SIG-M5 treated with dmso at 0.1 percent for 504 hours (cell line): ENCODE results near the gene CCDC71.

Source experiments
- DNase-seq: peaks from one replicate; lab custom pipeline; 2025; ENCODE audit not compliant: unreplicated experiment; lab: John Stamatoyannopoulos, UW

The CCDC71 gene

DNA sequence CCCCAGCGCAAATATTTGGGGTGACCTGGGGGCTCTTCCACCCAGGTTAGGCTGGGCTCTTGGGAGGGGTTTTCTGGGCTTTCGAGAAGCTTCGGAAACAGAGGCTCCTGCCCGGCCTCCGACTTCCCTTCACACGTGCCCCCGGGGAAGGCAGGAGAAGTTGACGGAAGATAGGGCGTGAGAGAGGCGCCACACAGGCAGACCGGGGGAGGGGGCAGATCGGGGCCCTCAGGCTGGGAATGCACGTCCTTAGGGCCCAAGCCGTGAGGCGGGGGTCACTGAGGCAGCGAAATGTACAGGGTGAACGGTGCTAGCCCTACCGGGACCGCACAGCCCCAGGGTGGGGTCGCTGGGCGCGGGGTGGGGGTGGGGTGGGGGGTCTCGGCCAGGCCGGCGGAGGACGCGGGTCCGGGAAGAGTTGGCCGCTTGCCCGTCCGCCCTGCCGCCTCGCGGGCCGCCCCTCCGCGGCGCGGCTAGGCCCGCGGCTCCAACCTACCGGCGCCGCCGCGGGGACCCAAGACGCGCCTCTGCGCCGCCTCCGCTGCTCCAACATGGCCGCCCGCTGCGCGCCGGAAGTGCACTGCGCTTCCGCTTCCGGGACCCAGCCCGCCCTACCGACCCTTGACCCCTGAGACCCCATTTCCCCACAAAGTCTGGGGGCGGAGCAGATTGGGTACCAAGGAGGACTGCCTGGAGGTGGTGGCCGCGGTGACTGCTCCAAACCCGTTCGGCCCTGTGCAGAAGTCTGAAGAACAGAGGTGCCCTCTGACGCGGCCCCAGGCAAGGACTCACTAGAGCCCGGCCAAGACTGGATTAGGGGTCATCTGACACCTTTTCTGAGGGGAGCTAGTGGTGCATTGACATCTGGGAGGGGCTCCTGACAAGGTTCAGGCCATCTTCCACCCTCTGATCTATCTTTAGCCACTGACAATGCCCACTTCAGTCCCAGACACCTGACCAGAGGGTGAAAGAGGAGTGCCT is at the start of gene CCDC71:
CCDC71 (minus strand) TSS at position 561 of the 981 bp plus-strand sequence. CDS start 2,123 bp downstream, outside the sequence.
- DNase-seq = peak; percentile 76

DNA sequence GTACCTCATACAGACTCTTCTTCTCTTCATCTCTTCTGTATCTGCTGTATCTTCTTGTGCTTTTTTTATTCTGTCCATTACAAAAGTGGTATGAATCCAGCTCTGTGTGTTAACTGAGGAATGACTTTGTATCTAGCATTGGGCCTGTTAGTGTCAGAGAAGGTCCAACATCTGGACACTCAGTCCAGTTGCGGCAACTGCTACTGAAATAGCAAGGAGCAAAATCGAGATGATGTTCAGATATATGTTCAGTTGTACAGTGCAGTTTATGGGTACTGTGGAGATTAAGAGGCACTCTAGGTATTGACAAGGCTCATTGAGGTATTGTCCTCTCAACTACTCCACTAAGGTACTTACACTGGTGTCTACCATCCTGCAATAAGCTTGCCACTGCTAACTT is 47.9 kb upstream of the CCDC71 start:
- DNase-seq = no peak

DNA sequence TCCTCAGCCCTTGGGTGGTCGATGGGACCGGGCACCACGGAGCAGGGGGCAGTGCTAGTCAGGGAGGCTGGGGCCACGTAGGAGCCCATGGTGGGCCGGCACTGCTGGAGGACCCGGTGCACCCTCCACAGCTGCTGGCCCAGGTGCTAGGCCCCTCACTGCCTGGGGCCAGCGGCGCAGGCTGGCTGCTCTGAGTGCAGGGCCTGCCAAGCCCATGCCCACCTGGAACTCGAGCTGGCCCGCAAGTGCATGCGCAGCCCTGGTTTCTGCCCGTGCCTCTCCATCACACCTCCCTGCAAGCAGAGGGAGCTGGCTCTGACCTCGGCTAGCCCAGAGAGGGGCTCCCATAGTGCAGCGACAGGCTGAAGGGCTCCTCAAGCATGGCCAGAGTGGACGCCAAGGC is 47.4 kb upstream of the CCDC71 start:
- DNase-seq = no peak

DNA sequence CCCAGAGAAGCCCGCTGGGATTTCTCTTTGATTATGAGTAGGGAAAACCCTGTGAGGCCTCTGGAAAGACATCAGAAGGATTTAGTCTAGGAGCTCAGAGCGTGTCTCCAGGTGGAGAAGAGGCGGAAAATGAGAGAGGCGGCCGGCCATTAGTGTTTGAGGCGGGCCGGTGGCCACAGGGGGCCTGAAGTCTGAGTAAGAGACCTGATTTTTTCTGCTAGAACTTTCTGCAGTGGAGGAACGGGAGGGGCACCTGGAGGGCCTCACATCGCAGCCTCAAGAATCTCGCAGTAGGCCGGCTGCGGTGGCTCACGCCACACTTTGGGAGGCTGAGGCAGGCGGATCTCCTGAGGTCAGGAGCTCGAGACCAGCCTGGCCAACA is 33.8 kb upstream of the CCDC71 start:
- no peak for DNase-seq

DNA sequence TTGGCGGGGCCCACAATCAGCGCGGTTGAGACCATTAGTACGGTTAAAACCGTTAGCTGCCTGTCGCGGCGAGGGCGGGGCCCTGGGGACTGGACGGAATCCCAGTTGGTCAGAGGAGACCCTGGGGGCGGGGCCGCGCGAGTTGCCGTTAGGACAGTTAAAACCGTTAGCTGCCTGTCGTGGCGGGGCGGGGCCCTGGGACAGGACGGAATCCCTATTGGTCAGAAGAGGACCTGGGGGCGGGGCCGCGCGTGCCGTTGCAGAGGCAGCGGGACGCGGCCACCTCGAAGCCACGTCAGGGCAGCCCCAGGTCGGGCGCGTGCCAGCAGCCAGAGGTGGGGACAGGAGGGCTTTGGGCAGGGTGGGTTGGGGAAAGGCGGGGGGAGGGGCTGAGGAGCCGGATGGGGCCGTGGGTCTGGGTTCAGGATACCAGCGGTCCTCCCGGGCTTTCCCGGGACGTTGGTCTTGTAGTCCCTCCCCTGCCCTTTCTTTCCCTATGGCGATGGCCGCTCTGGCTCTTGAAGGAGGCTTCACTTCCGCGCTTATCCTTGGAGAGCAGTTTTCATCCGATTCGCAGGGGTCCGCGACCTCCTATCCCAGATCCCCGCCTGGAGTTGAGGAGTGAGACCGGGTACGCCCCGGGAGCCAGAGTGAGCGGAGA is 33.2 kb upstream of the CCDC71 start:
- no peak for DNase-seq

DNA sequence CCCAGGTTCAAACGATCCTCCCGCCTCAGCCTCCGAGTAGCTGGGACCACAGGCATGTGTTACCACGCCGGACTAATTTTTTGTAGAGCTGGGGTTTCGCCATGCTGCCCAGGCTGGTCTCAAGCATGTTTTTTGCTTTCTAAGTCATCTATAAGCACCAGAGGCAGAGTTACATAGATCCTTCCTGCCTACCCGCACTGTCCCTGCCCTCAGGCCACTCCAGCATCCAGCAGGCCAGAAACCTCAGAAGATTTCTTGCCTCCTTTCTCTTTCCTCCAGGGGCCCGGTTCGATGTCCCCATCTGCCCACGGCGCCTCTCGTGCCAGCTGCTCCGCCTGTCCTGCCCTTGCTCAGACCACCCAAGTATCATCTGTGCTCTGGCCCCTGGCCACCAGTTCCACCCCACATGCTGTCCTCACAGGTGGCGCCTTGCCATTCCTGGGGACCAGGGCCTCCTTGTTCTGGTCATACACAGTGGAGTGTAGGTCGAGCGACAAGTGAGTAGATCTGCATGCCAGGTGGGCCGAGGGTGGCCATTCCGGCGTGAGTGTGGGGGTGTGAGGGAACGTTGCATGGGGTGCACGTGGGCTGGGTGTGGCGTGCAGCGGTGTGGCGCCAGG is 32.6 kb upstream of the CCDC71 start:
- DNase-seq = no peak

DNA sequence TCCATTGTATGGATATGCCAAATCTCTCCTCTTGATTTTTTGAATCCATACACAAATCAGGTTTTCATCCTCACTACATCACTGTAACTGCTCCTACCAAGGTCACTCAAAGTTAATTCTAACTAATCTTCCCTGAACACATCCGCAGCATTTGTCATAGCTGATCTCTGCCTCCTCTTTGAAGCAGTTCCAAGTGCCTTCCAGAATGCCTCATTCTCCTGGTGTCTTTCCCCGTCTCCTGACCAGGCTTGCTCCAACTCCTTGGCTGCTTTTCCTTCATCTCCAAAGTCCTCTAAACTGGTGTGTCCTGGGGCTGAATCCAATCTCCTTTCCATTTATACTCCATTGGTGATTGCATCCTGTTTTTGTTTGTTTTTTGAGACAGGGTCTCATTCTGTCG is 32.0 kb upstream of the CCDC71 start:
- no peak for DNase-seq

DNA sequence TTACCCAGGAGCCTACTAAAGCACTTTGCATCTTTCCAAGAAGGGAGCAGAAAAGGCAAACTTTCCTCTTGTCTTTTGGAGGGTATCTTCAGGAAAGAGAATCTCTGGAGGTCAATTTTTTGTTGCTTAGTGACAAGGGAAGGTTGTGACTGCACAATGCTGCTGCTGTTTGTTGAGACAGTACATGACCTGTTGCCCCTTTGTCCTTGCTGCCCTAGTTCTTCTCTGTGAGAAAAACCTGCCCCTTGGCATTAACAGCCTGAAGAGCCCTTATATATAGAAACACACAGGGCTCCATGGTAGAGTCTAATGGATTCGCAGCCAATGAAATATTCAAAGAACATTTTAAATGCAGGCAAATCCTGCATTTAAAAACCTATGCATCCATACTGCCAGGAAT is 25.6 kb upstream of the CCDC71 start:
- DNase-seq = no peak

DNA sequence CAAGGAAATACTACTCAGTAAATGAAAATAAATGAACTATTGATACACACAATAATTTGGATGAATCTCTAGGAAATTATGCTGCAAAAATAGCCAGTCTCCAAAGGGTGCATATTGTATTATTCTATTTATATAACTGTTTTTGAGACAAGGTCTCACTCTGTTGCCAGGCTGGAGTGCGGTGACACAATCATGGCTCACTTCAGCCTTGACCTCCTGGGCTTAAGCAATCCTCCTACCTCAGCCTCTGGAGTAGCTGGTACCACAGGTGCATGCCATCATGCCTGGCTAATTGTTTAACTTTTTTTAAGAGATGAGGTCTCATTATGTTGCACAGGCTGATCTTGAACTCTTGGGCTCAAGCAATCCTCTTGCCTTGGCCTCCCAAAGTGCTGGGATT is 17.7 kb upstream of the CCDC71 start:
- no peak for DNase-seq

DNA sequence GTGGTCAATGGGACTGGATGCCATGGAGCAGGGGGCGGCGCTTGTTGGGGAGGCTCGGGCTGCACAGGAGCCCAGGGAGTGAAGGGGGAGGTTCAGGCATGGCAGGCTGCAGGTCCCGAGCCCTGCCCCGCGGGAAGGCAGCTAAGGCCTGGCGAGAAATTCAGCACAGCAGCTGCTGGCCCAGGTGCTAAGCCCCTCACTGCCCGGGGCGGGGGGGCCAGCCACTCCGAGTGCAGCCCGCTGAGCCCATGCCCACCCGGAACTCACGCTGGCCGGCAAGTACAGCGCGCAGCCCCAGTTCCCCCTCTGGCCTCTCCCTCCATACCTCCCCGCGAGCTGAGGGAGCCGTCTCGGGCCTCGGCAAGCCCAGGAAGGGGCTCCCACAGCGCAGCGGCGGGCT is 16.6 kb upstream of the CCDC71 start:
- no peak for DNase-seq

DNA sequence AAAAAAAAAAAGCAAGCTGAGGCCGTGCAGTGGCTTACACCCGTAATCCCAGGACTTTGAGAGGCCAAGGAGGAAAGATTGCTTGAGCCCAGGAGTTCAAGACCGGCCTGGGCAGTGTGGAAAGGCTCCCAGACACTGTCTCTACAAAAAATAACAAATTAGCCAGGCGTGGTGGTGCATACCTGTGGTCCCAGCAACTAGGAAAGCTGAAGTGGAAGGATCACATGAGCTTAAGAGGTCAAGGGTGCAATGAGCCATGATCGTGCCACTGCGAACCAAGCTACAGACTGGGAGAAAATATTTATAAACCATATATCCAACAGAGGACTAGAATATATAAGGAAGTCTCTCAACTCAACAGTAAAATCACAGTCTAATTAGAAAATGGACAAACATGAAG is 15.2 kb upstream of the CCDC71 start:
- no peak for DNase-seq

DNA sequence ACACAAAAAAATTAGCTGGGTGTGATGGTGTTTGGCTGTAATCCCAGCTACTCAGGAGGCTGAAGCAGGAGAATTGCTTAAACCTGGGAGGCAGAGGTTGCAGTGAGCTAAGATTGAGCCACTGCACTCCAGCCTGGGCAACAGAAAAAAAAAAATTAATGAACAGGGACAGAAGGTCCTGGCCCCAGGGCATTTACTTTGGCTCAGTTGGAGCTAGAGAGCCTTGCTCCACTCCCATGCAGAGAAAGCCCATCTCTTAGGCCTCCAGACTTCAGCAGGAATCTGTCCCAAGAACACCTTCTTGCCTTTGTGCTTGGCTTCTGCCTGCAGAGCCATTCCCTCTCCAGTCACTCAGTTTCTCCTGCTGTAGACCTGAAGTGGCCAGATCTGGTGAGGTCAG is 14.0 kb upstream of the CCDC71 start:
- no peak for DNase-seq

DNA sequence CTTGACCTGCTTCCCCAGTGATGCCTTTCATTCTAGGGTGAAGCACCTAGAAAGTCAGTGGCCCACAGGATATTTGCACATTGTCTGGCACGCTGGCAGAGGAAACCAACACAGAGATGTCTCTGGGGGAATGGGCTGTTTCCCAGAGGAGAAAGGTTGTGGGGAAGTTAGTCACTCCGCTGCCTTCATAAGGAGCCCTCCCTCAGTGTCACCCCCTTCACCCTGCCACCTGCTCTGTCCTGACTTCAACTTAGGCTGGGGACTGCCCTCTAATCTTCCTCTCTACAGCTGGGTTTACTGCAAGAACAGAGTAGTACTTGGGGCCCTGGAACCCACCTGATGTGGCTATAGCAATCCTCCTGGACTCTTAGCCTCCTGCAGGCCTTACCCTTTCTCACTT is 10.9 kb upstream of the CCDC71 start:
- DNase-seq = no peak

DNA sequence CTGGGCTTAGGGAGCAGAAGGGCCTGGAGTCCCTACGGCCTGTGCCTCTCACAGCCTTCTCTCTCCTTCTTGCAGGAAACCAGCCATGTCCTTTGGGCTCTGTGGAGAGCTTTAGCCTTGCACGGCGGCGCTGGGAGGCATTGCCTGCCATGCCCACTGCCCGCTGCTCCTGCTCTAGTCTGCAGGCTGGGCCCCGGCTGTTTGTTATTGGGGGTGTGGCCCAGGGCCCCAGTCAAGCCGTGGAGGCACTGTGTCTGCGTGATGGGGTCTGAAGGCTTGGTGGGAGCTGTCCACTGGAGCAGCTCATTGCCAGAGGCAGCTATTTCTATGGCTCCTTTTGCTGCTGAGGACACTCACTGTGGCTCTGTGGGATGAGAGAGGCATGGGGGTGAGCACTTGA is 9.4 kb upstream of the CCDC71 start:
- DNase-seq = no peak

DNA sequence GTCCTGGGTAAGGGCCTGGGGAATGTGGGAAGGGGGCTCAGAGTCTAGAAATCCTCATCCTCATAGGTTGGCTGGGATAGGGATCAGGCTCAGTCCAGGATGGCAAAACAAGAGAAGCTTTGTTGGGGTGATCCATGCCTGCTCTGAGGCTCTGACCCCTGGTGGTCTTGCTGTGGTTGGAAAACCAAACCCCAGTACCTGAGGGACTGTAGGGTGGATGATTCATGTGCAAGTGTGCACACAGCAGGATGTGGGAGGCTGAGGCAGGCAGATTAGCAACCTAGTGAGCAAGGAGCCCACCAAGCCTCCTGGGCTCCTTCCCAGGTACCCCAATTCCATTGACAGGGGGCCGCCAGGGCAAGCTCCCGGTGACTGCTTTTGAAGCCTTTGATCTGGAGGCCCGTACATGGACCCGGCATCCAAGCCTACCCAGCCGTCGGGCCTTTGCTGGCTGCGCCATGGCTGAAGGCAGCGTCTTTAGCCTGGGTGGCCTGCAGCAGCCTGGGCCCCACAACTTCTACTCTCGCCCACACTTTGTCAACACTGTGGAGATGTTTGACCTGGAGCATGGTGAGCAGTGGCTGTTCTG is 8.4 kb upstream of the CCDC71 start:
- no peak for DNase-seq

DNA sequence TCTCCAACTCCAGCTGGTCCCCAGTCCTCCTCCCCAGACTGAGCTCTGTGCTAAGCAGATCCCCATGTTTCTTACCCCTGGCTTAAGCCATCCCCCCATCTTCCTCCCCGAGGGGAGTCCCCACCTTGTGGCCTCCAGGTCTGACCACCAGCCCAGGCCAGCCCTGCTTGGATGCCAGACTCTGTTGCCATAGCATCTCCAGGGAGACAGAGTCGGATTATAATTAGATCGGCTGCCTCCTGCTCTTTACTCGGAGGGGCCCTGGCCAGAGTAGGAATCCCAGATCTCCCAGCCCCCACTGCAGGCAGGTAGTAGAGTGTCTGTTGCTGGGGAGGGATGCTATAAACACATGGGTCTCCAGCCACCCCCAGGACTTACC is 7.7 kb upstream of the CCDC71 start:
- DNase-seq = no peak

DNA sequence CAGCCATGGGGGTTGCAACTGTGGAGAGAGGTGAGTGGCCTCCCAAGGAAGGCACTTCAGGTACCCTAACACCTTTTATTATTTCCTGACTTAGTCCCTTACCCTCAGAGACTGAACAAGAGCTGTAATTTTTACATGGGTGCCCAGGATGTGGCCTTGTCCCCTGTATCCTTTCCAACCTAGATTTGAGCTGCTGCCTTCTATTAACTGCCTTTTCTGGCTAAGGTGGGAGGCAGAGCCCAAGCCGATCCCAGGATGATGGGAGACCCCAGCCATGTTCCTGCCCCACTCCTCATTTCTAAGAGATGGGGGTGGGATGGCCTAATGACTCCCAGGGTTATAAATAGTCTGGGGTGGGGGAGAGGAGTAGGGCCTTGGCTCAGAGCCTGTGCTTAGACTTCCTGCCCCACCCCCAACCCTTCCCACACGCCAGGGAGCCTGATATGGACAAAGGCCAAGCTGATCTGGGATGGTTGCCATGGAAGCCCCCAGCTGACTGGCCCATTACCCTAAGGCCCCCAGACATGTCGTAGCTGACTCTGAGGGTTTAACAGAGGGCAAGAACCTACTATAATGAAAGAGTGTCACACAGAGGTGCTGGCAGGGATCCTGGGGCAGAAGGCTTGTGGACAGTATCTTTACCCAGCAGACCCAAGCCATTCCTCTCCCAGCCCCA is 7.1 kb upstream of the CCDC71 start:
- DNase-seq = no peak

DNA sequence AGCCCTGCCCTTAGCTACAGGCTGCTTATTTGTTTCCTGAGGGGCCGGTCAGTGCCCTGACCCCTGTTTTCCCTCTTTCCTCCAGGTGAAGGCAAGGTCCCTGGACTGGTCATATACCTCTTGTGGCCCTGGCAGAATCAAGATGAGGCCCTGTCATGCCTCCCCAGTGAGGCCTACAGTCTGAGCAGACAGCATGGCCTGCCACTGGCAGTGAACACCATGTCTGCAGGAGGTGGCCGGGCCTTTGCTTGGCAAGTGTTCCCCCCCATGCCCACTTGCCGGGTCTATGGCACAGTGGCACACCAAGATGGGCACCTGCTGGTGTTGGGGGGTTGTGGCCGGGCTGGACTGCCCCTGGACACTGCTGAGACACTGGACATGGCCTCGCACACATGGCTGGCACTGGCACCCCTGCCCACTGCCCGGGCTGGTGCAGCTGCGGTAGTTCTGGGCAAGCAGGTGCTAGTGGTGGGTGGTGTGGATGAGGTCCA is 6.5 kb upstream of the CCDC71 start:
- no peak for DNase-seq

DNA sequence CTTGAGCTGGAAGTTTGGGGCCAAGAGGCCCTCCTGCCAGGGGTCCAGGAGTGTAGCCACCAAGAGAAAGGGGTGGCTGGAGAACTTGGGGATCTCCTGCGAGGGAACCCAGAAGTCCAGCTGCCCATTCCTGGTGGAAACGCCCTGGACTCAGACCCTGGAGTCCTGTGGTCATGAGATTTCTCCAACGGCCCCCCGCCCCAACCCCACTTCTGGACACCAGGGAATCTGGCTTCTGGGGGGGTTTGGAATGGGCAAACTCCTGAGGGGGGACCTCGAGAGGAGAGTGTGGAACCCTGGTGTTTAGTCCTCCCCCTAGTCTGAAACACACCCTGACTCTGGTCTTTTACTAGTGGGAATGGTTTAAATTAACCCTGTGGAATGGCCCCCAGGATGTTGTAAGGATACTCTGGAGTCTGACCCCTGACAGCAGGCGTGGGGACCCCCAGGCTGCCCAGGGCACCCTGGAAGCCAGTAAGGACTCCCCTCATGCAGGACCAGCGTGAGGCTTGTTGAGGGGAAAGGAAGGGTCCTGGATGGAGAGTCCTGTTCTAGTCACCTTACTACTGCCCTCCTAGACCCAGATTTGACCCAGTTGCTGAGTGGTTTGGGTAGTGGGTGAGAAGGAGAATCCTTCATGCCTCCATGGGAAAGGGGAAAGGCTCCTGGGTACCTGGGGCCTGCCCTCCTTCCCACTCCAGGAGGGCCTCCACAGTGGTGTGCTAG is 5.8 kb upstream of the CCDC71 start:
- no peak for DNase-seq

DNA sequence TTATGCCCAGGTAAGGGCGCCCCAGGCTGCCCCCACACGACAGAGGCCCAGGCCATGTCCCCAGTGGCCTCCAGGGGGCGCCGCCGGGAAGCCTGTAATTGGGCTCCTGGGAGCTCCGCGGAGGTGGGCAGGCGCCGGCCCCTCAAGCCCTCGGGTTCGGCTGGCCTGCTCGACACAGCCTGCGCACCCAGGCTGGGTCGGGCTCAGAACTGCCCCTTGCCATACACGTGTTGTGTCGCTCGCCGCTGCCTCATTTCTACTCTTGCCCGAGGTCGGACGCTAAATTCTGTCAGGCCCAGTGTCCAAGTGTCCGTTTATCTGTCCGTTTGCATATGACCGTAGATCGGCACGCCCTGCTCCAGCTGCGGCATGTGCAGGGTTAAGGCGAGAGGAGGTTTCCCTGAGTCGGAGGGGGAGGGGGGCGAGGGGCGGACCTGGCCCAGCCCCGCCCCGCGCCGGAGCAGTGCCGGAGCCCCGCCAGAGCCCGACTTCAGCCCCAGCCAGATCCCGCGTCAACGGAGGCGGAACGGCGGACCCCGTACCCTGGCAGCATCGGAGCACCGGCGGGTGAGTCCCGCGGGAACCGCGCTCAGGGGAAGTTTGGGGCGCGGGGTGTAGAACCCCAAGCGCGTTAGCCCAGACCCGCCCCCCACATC is 5.1 kb upstream of the CCDC71 start, which contains the start of gene KLHDC8B:
KLHDC8B (plus strand) TSS at position 480 of the 656 bp plus-strand sequence. CDS start 1,172 bp downstream, outside the sequence.
- peak; percentile 59 for DNase-seq
